ENCODE measurements around the gene TMEM240.

Gene TMEM240

GRCh38 chr1:1540090-1540817, at the start of gene TMEM240:
Gene TMEM240 (minus strand): TSS chr1:1540624. CDS start chr1:1540346, 278 bp downstream.
- DNase-seq (ENCODE audit: extremely low read depth in 1 of 2, low read depth in 1 of 2) = peak; percentile 29 to 40

DNA sequence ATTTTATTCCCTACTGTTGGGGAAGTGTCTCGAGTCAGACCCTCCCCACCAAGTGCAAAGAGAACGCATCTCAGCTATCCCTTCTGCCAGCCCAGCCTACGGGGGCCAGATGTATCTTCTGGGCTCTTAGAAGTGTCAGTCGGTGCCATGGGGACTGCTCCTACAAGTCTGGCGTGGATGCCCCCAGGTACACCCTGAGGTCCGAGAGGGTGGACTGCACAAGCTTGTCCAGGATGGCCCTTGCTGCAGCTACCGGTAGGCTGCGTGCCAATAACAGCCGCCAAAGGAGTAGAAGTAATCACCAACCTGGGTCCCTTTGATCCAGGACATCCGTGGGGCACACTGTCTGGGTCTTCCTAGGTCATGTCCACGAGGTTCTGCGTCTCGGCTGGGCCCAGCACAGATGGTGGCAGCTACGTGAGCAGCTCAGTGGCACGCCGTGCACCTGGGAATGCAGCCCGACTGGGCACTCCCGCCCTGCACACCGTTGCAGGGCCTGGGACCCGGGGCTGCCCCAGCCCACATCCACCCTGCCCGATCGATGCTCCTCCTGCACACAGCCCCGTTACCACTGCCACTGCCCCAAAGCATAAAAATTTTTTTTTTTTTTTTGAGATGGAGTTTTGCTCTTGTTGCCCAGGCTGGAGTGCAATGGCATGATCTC, 43.1 kb upstream of the TMEM240 start:
- DNase-seq (ENCODE audit: extremely low read depth in 1 of 2, low read depth in 1 of 2) = no peak

GRCh38 chr1:1582585-1583346, 42.3 kb upstream of the TMEM240 start:
- no peak for DNase-seq (ENCODE audit: extremely low read depth in 1 of 2, low read depth in 1 of 2)

DNA sequence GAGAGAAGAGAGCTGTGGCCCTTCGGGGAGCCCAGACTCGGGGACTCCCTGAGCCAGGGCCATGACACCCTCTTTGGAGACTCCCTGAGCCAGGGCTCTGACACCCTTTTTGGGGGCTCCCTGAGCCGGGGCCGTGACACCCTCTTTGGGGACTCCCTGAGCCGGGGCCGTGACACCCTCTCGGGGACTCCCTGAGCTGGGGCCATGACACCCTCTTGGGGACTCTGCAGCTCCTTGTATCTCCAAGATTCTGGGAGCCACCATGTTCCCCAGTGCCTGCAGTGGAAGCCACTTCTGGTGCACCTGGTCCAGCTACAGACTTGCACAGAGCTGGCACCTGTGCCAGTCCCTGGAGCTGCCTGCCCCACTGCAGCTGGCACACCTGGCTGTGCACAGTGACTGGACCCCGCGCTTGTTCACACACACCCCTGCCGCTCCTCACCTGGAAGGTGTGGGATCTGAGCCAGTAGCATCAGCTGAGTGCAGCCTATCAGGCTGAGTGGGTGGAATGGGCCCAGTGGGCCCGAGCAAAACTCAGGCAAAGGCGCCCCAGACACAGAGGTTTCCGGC, 38.0 kb upstream of the TMEM240 start:
- no peak for DNase-seq (ENCODE audit: extremely low read depth in 1 of 2, low read depth in 1 of 2)

DNA sequence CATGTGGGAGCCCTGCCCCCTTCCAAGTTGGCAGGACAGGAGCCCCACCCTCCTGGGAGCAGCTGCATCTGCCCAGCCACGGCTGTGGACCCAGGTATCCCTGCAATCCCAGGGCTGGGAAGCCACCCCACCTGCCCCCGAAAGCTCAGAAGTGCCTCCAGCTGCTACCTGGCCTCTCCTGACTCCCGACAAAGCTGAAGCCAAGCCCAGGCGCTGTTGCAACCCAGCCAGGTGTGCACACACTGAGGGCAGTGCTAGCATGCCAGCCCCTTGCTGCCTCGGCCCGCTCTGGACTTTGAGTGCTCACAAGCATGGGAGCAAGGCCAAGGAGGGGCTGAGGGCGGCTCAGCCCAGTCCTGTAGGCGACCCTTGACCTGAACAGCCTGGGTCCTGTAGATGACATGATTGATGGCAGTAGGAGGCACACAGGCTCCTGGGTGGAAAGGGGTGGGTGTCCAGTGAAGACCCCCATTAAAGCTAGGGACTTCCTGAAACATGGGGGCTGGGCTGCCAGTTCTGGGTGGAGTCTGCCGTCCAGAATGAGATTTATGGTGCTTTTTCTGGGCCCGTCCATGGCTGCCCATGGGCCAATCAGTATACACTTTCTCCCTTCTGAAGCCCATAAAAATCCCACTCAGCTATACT, 37.1 kb upstream of the TMEM240 start:
- no peak for DNase-seq (ENCODE audit: extremely low read depth in 1 of 2, low read depth in 1 of 2)

DNA sequence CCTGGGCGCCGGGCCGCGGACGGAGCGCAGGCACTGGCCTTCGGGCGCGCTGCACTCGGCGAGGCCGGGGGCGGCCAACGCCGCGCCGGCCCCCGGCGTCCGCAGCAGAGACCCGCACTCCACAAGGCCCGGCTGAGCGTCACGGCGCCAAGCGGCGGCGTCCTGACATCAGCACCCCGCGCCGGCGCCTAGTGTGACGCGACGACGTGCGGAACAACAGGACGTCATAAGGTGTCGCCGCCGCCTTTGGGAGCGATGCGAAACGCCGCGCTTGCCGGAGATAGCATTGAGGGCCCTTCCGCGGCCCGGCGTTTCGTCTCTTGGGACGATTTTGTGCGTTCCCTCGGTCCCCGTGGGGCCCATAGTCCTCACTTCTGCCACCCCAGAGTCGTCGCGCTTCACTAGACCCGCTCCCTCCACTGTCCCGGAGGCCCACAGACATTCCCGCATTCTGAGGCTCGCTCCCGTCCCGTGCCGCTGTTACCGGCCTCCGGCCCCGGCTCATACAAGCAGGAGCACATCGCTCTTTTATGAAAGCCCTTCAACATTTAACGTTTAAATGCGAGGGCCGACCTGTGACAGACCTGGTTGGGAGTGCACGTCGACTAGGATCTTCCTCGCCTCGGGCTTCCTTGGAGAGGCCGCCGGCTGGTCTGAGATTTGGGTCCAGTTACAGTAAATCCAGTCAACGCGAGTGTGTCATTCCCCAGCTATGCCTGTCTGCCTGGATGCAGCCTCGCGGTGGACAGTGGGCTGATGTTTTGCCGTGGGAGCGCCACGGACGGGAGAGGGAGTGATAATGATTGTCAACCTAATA, 34.5 kb upstream of the TMEM240 start, which contains the start of gene SSU72:
Gene SSU72, minus strand, starts transcription at position 143 of the 817 bp plus-strand sequence. CDS start 306 bp downstream, outside the sequence.
- DNase-seq (ENCODE audit: extremely low read depth in 1 of 2, low read depth in 1 of 2) = peak; percentile 80 to 87

- peak; percentile 24 to 60 for DNase-seq (ENCODE audit: extremely low read depth in 1 of 2, low read depth in 1 of 2)
Measured at GRCh38 chr1:1573843-1574720, 33.7 kb upstream of the TMEM240 start.

- no peak for DNase-seq (ENCODE audit: extremely low read depth in 1 of 2, low read depth in 1 of 2)
Measured at GRCh38 chr1:1569341-1569740, 28.9 kb upstream of the TMEM240 start.

DNA sequence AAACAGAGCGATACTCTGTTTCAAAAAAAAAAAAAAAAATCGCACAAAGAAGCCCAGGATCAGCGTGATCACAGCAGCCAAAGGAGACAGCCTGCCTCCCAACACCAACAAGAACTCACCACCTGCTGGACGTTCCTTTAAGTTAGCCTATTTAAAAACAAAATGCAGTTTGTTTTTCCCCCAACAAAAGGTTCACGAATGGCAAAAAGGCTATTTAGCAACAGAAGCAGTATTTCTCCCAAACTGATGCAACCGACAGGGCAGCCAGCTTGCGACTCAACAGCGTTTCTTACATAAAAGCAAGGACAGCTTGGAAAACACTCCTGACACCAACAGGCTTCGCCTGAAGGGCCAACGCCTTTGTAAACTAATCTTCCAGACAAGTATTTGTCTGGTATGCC, 27.5 kb upstream of the TMEM240 start:
- no peak for DNase-seq (ENCODE audit: extremely low read depth in 1 of 2, low read depth in 1 of 2)

- no peak for DNase-seq (ENCODE audit: extremely low read depth in 1 of 2, low read depth in 1 of 2)
Measured at GRCh38 chr1:1567152-1567875, 26.9 kb upstream of the TMEM240 start.

DNA sequence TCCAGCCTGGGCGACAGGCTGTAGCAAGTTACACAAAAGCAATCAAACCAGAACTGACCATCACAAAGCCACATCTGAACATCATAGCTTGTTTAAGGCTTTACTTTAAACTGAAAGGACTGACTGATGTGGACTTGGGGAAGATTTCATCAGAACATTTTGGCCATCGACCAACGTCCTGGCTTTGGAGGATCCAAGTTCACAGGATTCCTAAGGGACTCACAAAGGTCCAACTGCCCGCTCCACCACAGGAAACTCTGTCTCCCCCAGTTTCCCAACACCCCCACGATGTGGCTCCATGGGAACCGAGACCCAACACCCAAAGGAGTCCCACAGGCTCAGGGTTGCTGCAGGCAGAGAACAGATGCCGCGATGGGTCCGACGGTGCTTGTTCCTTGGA, 24.9 kb upstream of the TMEM240 start:
- no peak for DNase-seq (ENCODE audit: extremely low read depth in 1 of 2, low read depth in 1 of 2)

DNA sequence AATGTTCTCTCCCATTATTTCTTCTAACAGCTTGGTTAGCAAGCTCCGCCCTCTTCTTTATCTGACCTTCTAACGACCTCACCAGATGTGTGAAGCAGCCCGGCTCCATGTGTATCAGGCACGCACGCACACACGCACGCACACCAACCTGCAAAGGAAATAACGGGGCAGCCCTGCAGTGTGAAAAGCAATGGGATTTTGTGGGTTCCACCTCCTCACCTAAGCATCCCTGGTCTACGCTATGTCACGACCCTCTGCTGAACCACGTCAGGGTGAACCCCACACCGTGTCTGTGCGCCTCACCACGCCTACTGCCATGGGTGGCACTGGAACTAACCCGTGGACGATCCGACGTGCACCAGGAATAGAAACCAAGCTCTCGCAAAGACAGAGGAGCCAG, 23.8 kb upstream of the TMEM240 start:
- no peak for DNase-seq (ENCODE audit: extremely low read depth in 1 of 2, low read depth in 1 of 2)

DNA sequence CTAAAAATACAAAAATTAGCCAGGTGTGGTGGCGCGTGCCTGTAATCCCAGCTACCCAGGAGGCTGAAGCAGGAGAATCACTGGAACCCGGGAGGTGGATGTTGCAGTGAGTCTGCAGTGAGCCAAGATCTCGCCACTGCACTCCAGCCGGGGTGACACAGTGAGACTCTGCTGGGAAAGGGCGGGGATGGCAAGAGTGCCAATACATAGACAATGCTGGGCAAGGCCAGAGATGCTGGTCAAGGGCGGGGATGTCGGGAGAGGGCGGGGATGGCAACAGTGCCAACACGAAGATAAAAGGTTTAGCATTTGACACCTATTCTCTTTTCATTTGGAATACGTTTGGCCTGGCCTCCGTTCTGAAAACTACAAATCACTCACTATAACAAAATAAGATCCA, 23.3 kb upstream of the TMEM240 start:
- no peak for DNase-seq (ENCODE audit: extremely low read depth in 1 of 2, low read depth in 1 of 2)

DNA sequence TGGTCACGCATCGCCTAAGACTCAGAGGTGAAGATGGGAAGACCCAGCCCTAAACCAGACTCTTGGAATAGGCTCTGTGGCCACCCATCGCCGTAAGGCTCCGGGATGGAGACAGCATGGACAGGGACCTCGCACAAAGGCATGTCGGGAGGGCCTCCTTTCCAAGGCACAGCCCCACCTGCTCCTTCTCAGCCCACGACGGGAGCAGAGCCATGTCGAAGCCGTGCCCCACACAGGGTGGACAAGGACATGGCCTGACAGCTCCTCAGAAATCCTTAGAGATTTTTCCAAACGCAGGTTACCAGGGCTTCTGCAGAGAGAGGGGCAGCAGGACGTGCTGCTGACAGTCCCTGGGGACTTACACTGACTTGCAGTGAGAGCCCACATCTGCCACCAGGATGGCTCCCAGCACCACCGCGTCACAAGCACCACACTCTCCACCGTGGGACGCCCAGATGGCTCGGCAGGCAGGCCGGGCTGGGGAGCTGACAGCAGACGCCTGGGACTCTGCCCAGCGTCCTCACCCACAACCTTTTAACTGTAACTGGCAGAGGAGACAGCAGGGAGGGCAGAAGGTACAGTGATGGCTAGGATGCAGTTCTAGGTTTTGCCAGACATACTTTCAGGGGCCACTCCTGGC, 22.3 kb upstream of the TMEM240 start:
- no peak for DNase-seq (ENCODE audit: extremely low read depth in 1 of 2, low read depth in 1 of 2)

DNA sequence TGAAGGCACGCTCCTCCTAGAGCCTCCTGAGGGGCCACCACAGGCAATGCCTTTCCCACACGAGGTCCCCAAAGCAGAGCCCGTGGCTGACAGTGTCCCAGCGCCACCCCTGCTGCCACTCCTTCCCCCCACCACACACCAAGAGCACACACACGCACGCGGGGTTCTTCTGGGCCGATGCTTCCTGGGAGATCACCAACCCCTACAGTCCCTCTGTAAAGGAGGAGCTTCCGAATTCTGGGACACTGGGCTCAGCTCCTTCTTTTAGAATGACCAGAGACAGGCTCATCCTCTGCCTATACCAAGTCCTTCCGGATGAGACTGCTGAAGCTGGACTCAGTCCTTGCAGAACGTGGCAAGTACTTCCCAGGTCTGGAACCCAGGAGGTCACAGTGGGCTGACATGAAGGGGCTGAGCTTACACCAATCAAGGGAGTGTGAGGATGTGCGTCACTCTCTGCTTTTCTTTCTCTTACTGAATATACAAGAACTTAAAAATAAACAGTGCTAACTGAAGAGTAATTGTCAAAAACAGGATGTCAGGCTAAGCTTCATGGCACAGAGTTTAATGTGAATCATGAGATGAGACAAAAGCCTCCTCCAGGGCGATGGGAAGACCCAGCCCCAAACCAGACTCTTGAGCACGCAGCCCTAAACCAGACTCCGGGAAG, 21.5 kb upstream of the TMEM240 start:
- no peak for DNase-seq (ENCODE audit: extremely low read depth in 1 of 2, low read depth in 1 of 2)

- DNase-seq (ENCODE audit: extremely low read depth in 1 of 2, low read depth in 1 of 2) = no peak
Measured at GRCh38 chr1:1560178-1560577, 19.8 kb upstream of the TMEM240 start.

DNA sequence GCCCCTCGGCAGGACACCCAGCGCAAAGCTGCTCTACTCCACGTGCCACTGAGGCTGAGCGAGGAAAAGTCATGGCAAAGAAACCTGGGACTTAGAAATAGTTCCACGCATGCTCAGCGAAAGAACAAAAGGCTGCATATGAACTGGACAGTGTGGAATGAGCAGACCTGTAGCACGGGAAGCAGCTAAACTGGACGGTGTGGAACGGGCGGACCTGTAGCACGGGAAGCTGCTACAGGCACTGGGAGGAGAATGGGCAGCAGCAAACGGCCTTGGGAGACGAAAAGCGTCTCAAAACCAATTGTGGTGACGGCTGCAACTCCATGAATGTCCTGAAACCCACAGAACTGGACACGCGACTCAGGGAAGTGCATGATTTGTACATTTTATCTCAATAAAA, 18.6 kb upstream of the TMEM240 start:
- no peak for DNase-seq (ENCODE audit: extremely low read depth in 1 of 2, low read depth in 1 of 2)
